Lung (tissue), 12 donors: ENCODE data around the gene RAB3IL1. TPM values are rescaled to one million over a fixed set of nuclear protein-coding genes. Genes with fewer than 3 reads are reported as not detected.

ENCODE experiments used
- ATAC-seq: fragments of 200-7000 bp; cut with Tn5 transposase; one replicate; pipeline ENCODE4 v1.9.1; 2020; ENCODE audit warnings: moderate number of reproducible peaks; ENCODE audit not compliant: insufficient read depth, low FRiP score
- DNase-seq, 3 donors: peaks; one replicate each; pipeline ENCODE4 v3.0.0-alpha.2; 2013 to 2017
- H3K27ac ChIP-seq, 2 donors: one replicate each; pipeline ENCODE4 v1.5.1; 2013; ENCODE audit warnings: mild to moderate bottlenecking in 2 of 2, moderate library complexity in 2 of 2, control low read depth in 1 of 2, inconsistent platforms in 1 of 2, low read depth in 1 of 2, low read length in 1 of 2
- H3K27me3 ChIP-seq, 3 donors: one replicate each; pipeline ENCODE4 v1.5.1; 2013; ENCODE audit warnings: low read length in 2 of 3; ENCODE audit not compliant: control insufficient read depth in 3 of 3, insufficient read depth in 3 of 3
- H3K36me3 ChIP-seq, 4 donors: one replicate each; pipeline ENCODE4 v1.5.1; 2013; ENCODE audit warnings: low read length in 4 of 4, mild to moderate bottlenecking in 1 of 4, moderate library complexity in 1 of 4; ENCODE audit not compliant: control insufficient read depth in 4 of 4, insufficient read depth in 4 of 4
- H3K4me1 ChIP-seq, 5 donors: one replicate each; pipeline ENCODE4 v1.5.1; 2013; ENCODE audit warnings: low read length in 5 of 5, mild to moderate bottlenecking in 2 of 5, moderate library complexity in 1 of 5; ENCODE audit not compliant: control insufficient read depth in 5 of 5, insufficient read depth in 5 of 5
- H3K4me3 ChIP-seq: one replicate; pipeline ENCODE4 v1.5.1; 2013; ENCODE audit warnings: mild to moderate bottlenecking, control low read depth, moderate library complexity
- H3K9ac ChIP-seq, 2 donors: one replicate each; pipeline ENCODE4 v1.5.1; 2013; ENCODE audit warnings: low read length in 2 of 2, control low read depth in 1 of 2; ENCODE audit not compliant: insufficient read depth in 1 of 2
- H3K9me3 ChIP-seq, 4 donors: one replicate each; pipeline ENCODE4 v1.5.1; 2013; ENCODE audit warnings: low read length in 3 of 4, mild to moderate bottlenecking in 1 of 4, moderate library complexity in 1 of 4; ENCODE audit not compliant: control insufficient read depth in 4 of 4, insufficient read depth in 3 of 4
- CTCF ChIP-seq: IDR thresholded peaks from 2 replicates; pipeline ENCODE4 v1.5.1; 2012; ENCODE audit warnings: mild to moderate bottlenecking; ENCODE audit errors: control extremely low read depth, extremely low read depth
- WGBS, 2 donors: extraction: QIAGEN DNeasy Blood & Tissue Kit; methylation state at CpG; one replicate each; pipeline ENCODE4 v1.1.7; 2013; 5-methylcytosine and 5-hydroxymethylcytosine counted together
- polyA plus RNA-seq, 2 donors: library from polyadenylated mRNA; stranded (reverse); fragments of 200-250 nt; gene quantifications; one replicate each; pipeline ENCODE4 v1.2.1, GENCODE V29; 2013
- total RNA-seq, 2 donors: library from RNA; depleted of rRNA in 1 of 2; stranded (reverse); fragments of >200 nt in 1 of 2; gene quantifications; one replicate each; pipeline ENCODE4 v1.2.1, GENCODE V29; 2014 to 2021
- donor health status: control.
- donor health status: control.
- donor health status: Bipolar disorder and iron deficiency.
- donor health status: healthy.
- donor health status: DM: yes; HTN: yes; CAD: no.

RAB3IL1 gene
- total and polyA plus RNA-seq, 4 donors, result 6.7 to 20.8 (median 9.8) TPM

GRCh38 chr11:61896665-61897386 lies 20.5 kb downstream of the RAB3IL1 start:
- ATAC-seq (no peak), DNase-seq (no peak)
- Histone ChIP-seq H3K27me3 (no peaks in the 10 kb centered on the region), H3K9ac (no peak overlapping the region), H3K4me3 (no peak overlapping the region), H3K27ac (no peak overlapping the region), H3K36me3 (peaks cover 0 to 6% (median 2%) of the 10 kb centered on the region in 4 donors), H3K9me3 (no peaks in the 10 kb centered on the region), H3K4me1 (peaks cover 0 to under 1% (median 0%) of the 10 kb centered on the region in 5 donors)
- TF ChIP-seq CTCF, result no peak
- WGBS, 2 donors, result 85 to 91% methylated on average over 15 of the region's 15 CpGs

- TF ChIP-seq CTCF, result no peak
- WGBS, 2 donors, result 65 to 82% methylated on average over 4 of the region's 4 CpGs
- DNase-seq (no peak), ATAC-seq (no peak)
- no peak overlapping the region for H3K9ac ChIP-seq
- no peaks in the 10 kb centered on the region for H3K9me3 ChIP-seq
- H3K27me3 ChIP-seq, result no peaks in the 10 kb centered on the region
- H3K4me1 ChIP-seq, result peaks cover 0 to 4% (median 4%) of the 10 kb centered on the region in 5 donors
- peaks cover 0 to 6% (median 2%) of the 10 kb centered on the region in 4 donors for H3K36me3 ChIP-seq
- no peak overlapping the region for H3K27ac ChIP-seq
- no peak overlapping the region for H3K4me3 ChIP-seq
Observed at GRCh38 chr11:61895718-61896059, 21.7 kb downstream of the RAB3IL1 start.

- DNase-seq (no peak), ATAC-seq (no peak)
- peaks cover 0 to 6% (median 2%) of the 10 kb centered on the region in 4 donors for H3K36me3 ChIP-seq
- no peaks in the 10 kb centered on the region for H3K9me3 ChIP-seq
- H3K4me1 ChIP-seq, result peaks cover 0 to 8% (median 6%) of the 10 kb centered on the region in 5 donors
- no peaks in the 10 kb centered on the region for H3K27me3 ChIP-seq
- WGBS, 2 donors, result 72 to 73% methylated on average over 16 to 17 of the region's 17 CpGs
- no peak overlapping the region for H3K27ac ChIP-seq
- H3K9ac ChIP-seq, result no peak overlapping the region
- H3K4me3 ChIP-seq, result no peak overlapping the region
- TF ChIP-seq CTCF, result no peak
Observed at GRCh38 chr11:61895046-61895717, 22.2 kb downstream of the RAB3IL1 start.
